ENCODE results near the gene ZNF236.
"Not testable (repeated sequence)": the region's sequence is repeated elsewhere in the genome, so short reads cannot be mapped to it uniquely, and the experiment has no call there.

The ZNF236 gene

DNA sequence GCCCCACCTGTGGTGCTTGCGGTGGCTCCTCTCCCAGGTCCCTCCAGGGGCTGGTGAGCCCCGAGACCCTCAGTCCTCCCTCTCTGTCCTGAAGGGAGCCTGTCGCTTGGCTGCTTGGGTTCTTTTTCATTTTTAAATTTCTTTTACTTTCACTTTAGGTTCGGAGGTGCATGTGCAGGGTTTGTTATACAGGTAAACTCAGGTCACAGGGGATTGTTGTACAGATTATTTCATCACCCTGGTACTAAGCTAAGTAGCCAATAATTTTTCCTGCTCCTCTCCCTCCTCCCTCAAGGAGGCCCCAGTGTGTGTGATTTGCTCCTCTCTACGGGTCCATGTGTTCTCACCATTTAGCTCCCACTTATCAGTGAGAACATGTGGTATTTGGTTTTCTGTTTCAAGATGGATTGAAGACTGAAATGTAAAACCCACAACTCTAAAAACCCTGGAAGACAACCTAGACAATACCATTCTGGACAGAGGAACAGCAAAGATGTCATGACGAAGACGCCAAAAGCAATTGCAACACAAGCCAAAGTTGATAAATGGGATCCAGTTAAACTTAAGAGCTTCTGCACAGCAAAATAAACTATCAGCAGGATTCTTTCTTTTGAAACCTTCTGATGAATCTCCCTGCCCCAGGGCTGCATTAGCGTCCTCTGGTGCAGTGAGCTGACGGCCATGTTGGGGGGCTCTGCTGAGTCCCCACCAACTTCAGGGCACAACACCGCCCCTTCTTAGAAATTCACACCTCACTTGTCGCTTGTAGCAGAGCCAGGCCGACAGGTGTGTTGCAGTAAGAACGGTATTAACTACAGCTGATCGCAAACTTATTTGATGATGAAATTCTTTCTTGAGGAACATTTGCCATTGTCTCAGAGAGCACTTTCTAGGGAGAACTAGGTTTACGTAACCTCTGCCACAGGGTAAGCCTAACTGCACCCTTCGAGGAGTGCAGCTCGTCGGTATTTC is 135.3 kb downstream of the ZNF236 start:
- no peak for DNase-seq (ENCODE audit: insufficient read length)
- TF ChIP-seq TAF1 (IDR thresholded peaks at IDR 0.05; ENCODE audit: borderline replicate concordance, low read depth, low read length) (no peak), POLR2AphosphoS5 (IDR thresholded peaks at IDR 0.05; ENCODE audit: low read depth, low read length) (no peak), POLR2A (IDR thresholded peaks at IDR 0.05; ENCODE audit: low read depth, low read length) (no peak)
- no peak for FAIRE-seq

DNA sequence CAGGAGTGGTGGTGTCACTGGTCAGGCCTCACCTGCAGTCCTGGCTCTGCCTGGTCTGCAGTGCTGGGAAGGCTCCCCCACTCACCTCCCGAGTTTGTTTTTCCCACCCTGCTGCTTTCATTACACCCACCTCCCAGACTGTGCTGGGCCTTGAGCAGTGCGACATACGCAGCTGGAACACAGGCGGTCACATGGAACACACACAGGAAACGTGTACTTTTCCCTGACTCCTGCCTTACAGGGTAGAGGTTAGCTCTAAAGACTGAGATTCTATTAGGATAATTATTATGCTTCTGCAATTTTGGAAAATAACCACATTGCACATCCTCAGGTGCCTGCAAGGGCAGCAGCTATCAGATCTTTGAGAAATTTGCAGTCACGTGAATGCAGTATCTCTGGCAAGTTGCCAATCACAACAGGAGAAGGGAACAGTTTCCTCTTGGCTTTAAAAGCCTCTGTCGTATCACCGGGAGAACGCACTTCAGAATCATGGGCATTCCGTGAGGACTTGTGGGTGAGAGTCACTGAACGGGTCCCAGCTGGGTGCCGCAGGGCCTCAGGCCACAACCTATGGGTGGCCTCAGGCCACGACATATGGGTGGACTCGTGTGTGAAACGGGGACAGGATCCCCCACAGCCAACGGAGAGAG is 136.5 kb downstream of the ZNF236 start:
- no peak for FAIRE-seq
- no peak for DNase-seq (ENCODE audit: insufficient read length)
- TF ChIP-seq POLR2AphosphoS5 (IDR thresholded peaks at IDR 0.05; ENCODE audit: low read depth, low read length) (no peak), POLR2A (IDR thresholded peaks at IDR 0.05; ENCODE audit: low read depth, low read length) (no peak), TAF1 (IDR thresholded peaks at IDR 0.05; ENCODE audit: borderline replicate concordance, low read depth, low read length) (no peak)

DNA sequence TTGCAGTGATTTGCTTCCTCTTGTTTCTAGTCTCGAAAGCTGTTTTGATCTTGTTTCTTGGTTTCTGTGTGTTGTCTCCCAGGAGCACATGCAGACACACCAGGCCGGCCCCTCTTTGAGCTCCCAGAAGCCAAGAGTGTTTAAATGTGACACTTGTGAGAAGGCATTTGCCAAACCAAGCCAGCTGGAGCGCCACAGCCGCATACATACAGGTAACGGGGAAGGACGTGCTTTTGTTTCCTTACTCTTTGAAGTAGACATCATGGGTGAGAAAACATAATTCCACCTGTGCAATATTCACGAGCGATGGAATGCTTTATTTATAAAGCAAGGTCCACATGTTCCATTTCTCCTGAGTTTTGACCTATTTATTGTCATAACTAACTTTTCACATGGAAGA is 137.2 kb downstream of the ZNF236 start:
- no peak for DNase-seq (ENCODE audit: insufficient read length)
- no peak for FAIRE-seq
- TF ChIP-seq POLR2AphosphoS5 (IDR thresholded peaks at IDR 0.05; ENCODE audit: low read depth, low read length): no peak
- TF ChIP-seq POLR2A (IDR thresholded peaks at IDR 0.05; ENCODE audit: low read depth, low read length): no peak
- no peak for TF ChIP-seq TAF1 (IDR thresholded peaks at IDR 0.05; ENCODE audit: borderline replicate concordance, low read depth, low read length)

DNA sequence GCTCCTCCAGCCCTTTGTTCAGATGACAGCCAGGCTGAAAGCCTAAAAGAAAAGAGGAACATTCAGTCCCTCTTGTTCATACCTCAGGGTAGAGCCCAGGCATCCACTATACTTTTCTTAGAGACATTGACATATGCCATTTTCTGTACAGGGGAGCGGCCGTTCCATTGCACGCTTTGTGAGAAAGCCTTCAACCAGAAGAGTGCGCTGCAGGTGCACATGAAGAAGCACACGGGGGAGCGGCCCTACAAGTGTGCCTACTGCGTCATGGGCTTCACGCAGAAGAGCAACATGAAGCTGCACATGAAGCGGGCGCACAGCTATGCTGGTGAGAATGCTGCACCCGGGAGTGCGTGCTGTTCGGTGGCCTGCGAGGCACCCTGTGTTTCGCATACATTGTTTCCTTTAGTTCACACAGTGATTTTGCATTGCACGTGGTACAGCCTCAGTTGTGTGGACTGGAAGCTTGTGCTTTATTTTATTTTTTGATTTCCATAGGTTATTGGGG is 138.2 kb downstream of the ZNF236 start:
- FAIRE-seq: no peak
- TF ChIP-seq TAF1 (IDR thresholded peaks at IDR 0.05; ENCODE audit: borderline replicate concordance, low read depth, low read length) (no peak), POLR2A (IDR thresholded peaks at IDR 0.05; ENCODE audit: low read depth, low read length) (no peak), POLR2AphosphoS5 (IDR thresholded peaks at IDR 0.05; ENCODE audit: low read depth, low read length) (no peak)
- no peak for DNase-seq (ENCODE audit: insufficient read length)

DNA sequence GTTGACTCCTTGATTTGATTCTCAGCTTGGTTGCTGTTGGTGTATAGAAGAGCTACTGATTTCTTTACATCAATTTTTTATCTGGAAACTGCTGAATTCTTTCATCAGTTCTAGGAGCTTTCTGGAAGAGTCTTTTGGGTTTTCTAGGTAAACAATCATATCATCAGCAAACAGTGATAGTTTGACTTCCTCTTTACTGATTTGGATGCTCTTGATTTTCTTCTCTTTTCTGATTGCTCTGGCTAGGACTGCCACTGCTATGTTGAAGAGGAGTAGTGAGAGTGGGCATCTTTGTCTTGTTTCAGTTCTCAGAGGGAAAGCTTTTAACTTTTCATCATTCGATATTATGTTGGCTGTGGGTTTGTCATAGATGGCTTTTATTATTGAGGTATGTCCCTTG is 140.5 kb downstream of the ZNF236 start:
- TF ChIP-seq TAF1 (IDR thresholded peaks at IDR 0.05; ENCODE audit: borderline replicate concordance, low read depth, low read length) (no peak), POLR2AphosphoS5 (IDR thresholded peaks at IDR 0.05; ENCODE audit: low read depth, low read length) (no peak), POLR2A (IDR thresholded peaks at IDR 0.05; ENCODE audit: low read depth, low read length) (no peak)
- DNase-seq (ENCODE audit: insufficient read length): no peak
- no peak for FAIRE-seq

DNA sequence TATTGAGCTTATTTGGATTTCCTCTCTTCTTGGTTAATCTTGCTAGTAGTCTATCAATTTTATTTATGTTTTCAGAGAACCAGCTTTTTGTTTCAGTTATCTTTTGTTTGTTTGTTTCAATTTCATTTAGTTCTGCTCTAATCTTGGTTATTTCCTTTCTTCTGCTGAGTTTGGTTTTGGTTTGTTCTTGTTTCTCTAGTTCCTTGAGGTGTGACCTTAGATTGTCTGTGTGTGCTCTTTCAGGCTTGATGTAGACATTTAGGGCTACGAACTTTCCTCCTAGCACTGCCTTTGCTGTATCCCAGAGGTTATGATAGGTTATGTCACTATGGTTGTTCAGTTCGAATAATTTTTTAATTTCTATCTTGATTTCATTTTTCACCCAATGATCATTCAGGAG is 141.6 kb downstream of the ZNF236 start:
- no peak for DNase-seq (ENCODE audit: insufficient read length)
- FAIRE-seq: no peak

DNA sequence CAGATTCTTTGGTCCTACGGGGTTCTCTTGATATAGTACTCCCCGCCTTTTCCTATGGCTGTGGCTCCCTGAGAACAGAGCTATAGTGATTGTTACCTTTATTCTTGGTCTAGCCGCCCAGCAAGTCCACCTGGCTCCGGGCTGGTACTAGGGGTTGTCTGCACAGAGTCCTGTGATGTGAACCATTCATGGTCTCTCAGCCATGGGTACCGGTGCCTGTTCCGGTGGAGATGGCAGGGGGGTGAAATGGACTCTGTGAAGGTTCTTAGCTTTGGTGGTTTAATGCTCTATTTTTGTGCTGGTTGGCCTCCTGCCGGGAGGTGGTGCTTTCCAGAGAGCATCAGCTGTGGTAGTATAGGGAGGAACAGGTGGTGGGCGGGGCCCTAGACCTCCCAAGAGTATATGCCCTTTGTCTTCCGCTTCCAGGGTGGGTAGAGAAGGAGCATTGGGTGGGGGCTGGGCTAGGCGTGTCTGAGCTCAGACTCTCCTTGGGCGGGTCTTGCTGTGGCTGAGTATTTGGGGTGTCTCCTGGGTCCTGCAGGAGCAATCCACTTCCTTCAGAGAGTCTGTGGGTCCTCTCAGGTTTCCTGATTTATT is 143.3 kb downstream of the ZNF236 start:
- FAIRE-seq: peak; percentile 89
- not testable (repeated sequence) for DNase-seq (ENCODE audit: insufficient read length)

More for the DNA sequence above, 141.6 kb downstream of the ZNF236 start:
- no peak for TF ChIP-seq TAF1 (IDR thresholded peaks at IDR 0.05; ENCODE audit: borderline replicate concordance, low read depth, low read length)
- no peak for TF ChIP-seq POLR2AphosphoS5 (IDR thresholded peaks at IDR 0.05; ENCODE audit: low read depth, low read length)

DNA sequence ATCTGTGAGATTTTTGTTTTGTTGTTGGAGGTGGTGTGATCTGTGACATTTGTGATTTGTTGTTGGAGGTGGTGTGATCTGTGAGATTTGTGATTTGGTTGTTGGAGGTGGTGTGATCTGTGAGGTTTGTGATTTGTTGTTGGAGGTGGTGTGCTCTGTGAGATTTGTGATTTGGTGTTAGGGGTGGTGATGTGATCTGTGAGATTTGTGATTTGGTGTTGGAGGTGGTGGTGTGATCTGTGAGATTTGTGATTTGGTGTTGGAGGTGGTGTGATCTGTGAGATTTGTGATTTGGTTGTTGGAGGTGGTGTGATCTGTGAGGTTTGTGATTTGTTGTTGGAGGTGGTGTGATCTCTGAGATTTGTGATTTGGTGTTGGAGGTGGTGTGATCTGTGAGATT is 144.9 kb downstream of the ZNF236 start:
- not testable (repeated sequence) for DNase-seq (ENCODE audit: insufficient read length)
- peak; percentile 100 for FAIRE-seq

DNA sequence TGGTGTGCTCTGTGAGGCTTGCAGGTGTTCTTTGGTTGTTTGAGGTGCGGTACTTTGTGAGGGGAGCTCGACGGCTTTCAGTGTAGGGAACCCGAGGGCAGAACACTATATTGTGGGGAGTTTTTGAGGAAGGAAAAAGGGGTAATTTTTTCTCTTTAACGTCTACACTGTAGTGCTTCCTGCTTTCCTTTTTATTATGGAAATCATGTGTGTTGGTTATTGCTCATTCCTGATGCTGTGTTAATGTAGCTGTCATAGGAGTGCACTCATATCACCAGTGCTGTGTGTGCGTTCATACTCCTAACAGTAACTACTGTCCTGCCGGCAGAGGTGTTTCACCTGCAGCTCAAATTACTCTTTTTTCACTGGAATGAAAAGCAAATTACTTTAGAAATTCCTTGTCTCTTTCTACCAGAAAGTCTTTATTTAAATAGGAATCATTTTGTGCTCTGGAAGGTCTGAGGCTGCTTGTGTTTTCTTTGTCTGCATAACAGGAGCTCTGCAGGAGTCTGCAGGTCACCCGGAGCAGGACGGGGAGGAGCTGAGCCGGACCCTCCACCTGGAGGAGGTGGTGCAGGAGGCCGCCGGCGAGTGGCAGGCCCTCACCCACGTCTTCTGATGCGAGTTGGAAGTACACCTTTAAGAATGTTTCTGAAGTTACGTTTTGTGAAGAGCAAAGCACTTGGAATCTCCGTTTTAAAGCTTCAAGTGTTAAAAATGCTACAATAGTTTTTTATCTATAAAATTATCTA is 145.5 kb downstream of the ZNF236 start:
- no peak for TF ChIP-seq POLR2AphosphoS5 (IDR thresholded peaks at IDR 0.05; ENCODE audit: low read depth, low read length)
- FAIRE-seq (no peak), DNase-seq (ENCODE audit: insufficient read length) (no peak)

DNA sequence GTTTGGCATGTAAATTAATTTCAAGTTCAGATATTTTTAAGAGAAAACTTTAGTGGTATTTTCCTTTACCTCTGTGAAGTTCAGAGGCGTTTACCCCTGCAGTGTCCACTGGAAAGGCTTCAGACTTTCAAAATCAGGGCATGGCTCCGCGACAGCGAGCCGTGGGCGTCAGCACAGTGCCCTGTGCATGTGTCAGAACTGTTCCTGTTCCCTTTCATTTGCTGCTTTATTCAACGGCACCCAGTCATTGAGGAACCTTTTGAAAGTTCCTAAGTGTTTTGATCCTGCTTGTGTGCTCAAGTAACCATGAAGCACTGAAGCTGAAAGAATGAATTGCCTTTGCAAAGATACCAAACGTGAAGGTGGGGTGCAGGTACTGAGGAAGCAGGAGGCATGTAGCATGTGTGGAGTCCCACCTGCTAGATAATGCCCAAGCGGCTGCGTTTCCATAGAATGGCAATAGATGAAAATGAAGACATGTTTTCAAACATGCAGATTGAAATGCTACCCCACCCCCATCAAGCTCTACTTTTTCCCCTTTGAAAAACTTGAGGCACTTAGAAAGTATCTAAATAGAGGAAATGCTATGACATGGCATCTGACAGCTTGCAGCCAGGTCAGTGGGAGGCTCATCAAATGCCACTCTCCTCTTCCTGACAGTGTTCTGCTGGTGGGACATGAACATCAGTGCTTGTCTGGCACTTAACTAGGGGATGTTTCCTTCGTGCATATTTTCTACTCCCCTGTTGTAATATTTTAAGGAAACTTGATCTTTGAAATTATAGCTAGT is 148.6 kb downstream of the ZNF236 start:
- FAIRE-seq (peak; percentile 17), DNase-seq (ENCODE audit: insufficient read length) (no peak)
- TF ChIP-seq POLR2A (IDR thresholded peaks at IDR 0.05; ENCODE audit: low read depth, low read length) (no peak), POLR2AphosphoS5 (IDR thresholded peaks at IDR 0.05; ENCODE audit: low read depth, low read length) (no peak), TAF1 (IDR thresholded peaks at IDR 0.05; ENCODE audit: borderline replicate concordance, low read depth, low read length) (no peak)

DNA sequence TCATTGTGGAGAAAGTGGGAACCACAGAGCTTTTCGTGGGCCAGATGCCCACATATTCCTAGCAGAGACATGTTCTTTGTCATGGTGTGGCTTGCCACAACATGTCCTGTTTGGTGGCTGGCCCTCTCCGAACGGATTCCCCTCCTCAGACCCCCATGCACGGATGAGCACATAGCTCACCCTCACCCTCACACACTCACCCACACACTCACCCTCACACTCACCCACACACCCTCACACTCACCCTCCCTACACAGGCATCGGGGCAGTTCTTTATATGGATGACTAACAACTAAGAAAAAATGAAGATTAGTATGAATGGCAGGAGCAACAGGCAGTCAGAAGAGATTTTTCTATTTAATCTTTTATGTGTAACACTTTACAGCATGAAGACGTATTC is 149.9 kb downstream of the ZNF236 start:
- TF ChIP-seq POLR2A (IDR thresholded peaks at IDR 0.05; ENCODE audit: low read depth, low read length) (no peak), TAF1 (IDR thresholded peaks at IDR 0.05; ENCODE audit: borderline replicate concordance, low read depth, low read length) (no peak), POLR2AphosphoS5 (IDR thresholded peaks at IDR 0.05; ENCODE audit: low read depth, low read length) (no peak)
- no peak for FAIRE-seq
- DNase-seq (ENCODE audit: insufficient read length): no peak
